IPS-18a (cell line): ENCODE data around the gene LDLRAD4.

Experiments used
- H3K27ac ChIP-seq: one replicate; pipeline ENCODE4 v1.5.1; 2013; ENCODE audit warnings: low read length
- H3K27me3 ChIP-seq: one replicate; pipeline ENCODE4 v1.6.1; 2013; ENCODE audit warnings: mild to moderate bottlenecking, low read length; ENCODE audit not compliant: control insufficient read depth, insufficient read depth
- H3K36me3 ChIP-seq: one replicate; pipeline ENCODE4 v1.6.1; 2013; ENCODE audit warnings: low read depth, low read length; ENCODE audit not compliant: control insufficient read depth
- H3K4me1 ChIP-seq: one replicate; pipeline ENCODE4 v1.6.1; 2013; ENCODE audit warnings: low read depth, low read length; ENCODE audit not compliant: control insufficient read depth
- H3K4me3 ChIP-seq: one replicate; pipeline ENCODE4 v1.5.1; 2013; ENCODE audit warnings: low read length
- H3K9ac ChIP-seq: one replicate; pipeline ENCODE4 v1.6.1; 2013; ENCODE audit warnings: mild to moderate bottlenecking, low read length, moderate library complexity
- H3K9me3 ChIP-seq: one replicate; pipeline ENCODE4 v1.6.1; 2013; ENCODE audit warnings: low read depth, low read length; ENCODE audit not compliant: control insufficient read depth

Gene LDLRAD4

GRCh38 chr18:13414521-13414920 is 196.0 kb downstream of the LDLRAD4 start:
- Histone ChIP-seq H3K4me3 (no peak overlapping the region), H3K27ac (no peak overlapping the region), H3K4me1 (peaks cover 4% of the 10 kb centered on the region), H3K27me3 (no peaks in the 10 kb centered on the region), H3K9ac (no peak overlapping the region), H3K36me3 (no peaks in the 10 kb centered on the region), H3K9me3 (no peaks in the 10 kb centered on the region)

- H3K27ac ChIP-seq = no peak overlapping the region
- H3K4me3 ChIP-seq = no peak overlapping the region
- H3K9me3 ChIP-seq = no peaks in the 10 kb centered on the region
- H3K36me3 ChIP-seq = no peaks in the 10 kb centered on the region
- H3K27me3 ChIP-seq = no peaks in the 10 kb centered on the region
- H3K4me1 ChIP-seq = peaks cover 4% of the 10 kb centered on the region
- no peak overlapping the region for H3K9ac ChIP-seq
Measured at GRCh38 chr18:13415736-13416135, 197.2 kb downstream of the LDLRAD4 start.

GRCh38 chr18:13416208-13416607 is 197.6 kb downstream of the LDLRAD4 start:
- Histone ChIP-seq H3K27me3 (no peaks in the 10 kb centered on the region), H3K27ac (no peak overlapping the region), H3K4me1 (peaks cover 4% of the 10 kb centered on the region), H3K9me3 (no peaks in the 10 kb centered on the region), H3K9ac (no peak overlapping the region), H3K4me3 (no peak overlapping the region), H3K36me3 (no peaks in the 10 kb centered on the region)

- H3K27me3 ChIP-seq = no peaks in the 10 kb centered on the region
- H3K9ac ChIP-seq = no peak overlapping the region
- H3K4me3 ChIP-seq = no peak overlapping the region
- H3K27ac ChIP-seq = no peak overlapping the region
- no peaks in the 10 kb centered on the region for H3K36me3 ChIP-seq
- H3K4me1 ChIP-seq = peaks cover 4% of the 10 kb centered on the region
- no peaks in the 10 kb centered on the region for H3K9me3 ChIP-seq
Measured at GRCh38 chr18:13416848-13417247, 198.3 kb downstream of the LDLRAD4 start.

- H3K4me1 ChIP-seq = peaks cover 4% of the 10 kb centered on the region
- H3K36me3 ChIP-seq = no peaks in the 10 kb centered on the region
- no peak overlapping the region for H3K27ac ChIP-seq
- no peak overlapping the region for H3K4me3 ChIP-seq
- no peak overlapping the region for H3K9ac ChIP-seq
- H3K27me3 ChIP-seq = no peaks in the 10 kb centered on the region
- H3K9me3 ChIP-seq = no peaks in the 10 kb centered on the region
Measured at GRCh38 chr18:13418013-13418710, 199.6 kb downstream of the LDLRAD4 start.

GRCh38 chr18:13420969-13421686 is 202.6 kb downstream of the LDLRAD4 start:
- Histone ChIP-seq H3K4me1 (no peaks in the 10 kb centered on the region), H3K27me3 (no peaks in the 10 kb centered on the region), H3K9me3 (no peaks in the 10 kb centered on the region), H3K9ac (no peak overlapping the region), H3K36me3 (no peaks in the 10 kb centered on the region), H3K4me3 (no peak overlapping the region), H3K27ac (no peak overlapping the region)

- H3K4me1 ChIP-seq = no peaks in the 10 kb centered on the region
- H3K36me3 ChIP-seq = no peaks in the 10 kb centered on the region
- no peak overlapping the region for H3K27ac ChIP-seq
- no peak overlapping the region for H3K4me3 ChIP-seq
- H3K27me3 ChIP-seq = no peaks in the 10 kb centered on the region
- no peak overlapping the region for H3K9ac ChIP-seq
- no peaks in the 10 kb centered on the region for H3K9me3 ChIP-seq
Measured at GRCh38 chr18:13422541-13423147, 204.1 kb downstream of the LDLRAD4 start.

- H3K4me3 ChIP-seq = no peak overlapping the region
- no peak overlapping the region for H3K27ac ChIP-seq
- no peaks in the 10 kb centered on the region for H3K9me3 ChIP-seq
- H3K27me3 ChIP-seq = no peaks in the 10 kb centered on the region
- H3K36me3 ChIP-seq = no peaks in the 10 kb centered on the region
- H3K4me1 ChIP-seq = no peaks in the 10 kb centered on the region
- no peak overlapping the region for H3K9ac ChIP-seq
Measured at GRCh38 chr18:13423352-13423751, 204.8 kb downstream of the LDLRAD4 start.

GRCh38 chr18:13424363-13424762 is 205.8 kb downstream of the LDLRAD4 start:
- H3K4me3 ChIP-seq = no peak overlapping the region
- no peaks in the 10 kb centered on the region for H3K27me3 ChIP-seq
- no peaks in the 10 kb centered on the region for H3K9me3 ChIP-seq
- H3K36me3 ChIP-seq = no peaks in the 10 kb centered on the region
- no peak overlapping the region for H3K27ac ChIP-seq
- H3K4me1 ChIP-seq = peaks cover 3% of the 10 kb centered on the region
- no peak overlapping the region for H3K9ac ChIP-seq

GRCh38 chr18:13425357-13426091 is 207.0 kb downstream of the LDLRAD4 start:
- Histone ChIP-seq H3K27ac (no peak overlapping the region), H3K4me1 (peaks cover 3% of the 10 kb centered on the region), H3K9ac (no peak overlapping the region), H3K36me3 (no peaks in the 10 kb centered on the region), H3K4me3 (no peak overlapping the region), H3K9me3 (no peaks in the 10 kb centered on the region), H3K27me3 (no peaks in the 10 kb centered on the region)

- Histone ChIP-seq H3K27me3 (no peaks in the 10 kb centered on the region), H3K4me3 (no peak overlapping the region), H3K36me3 (no peaks in the 10 kb centered on the region), H3K9ac (no peak overlapping the region), H3K4me1 (peaks cover 3% of the 10 kb centered on the region), H3K9me3 (no peaks in the 10 kb centered on the region), H3K27ac (no peak overlapping the region)
Measured at GRCh38 chr18:13427354-13427753, 208.8 kb downstream of the LDLRAD4 start.
